ENCODE data around the gene ECM2.
A peak's percentile ranks its signal among the peaks of the same experiment; 100 is the strongest.

The ECM2 gene

GRCh38 chr9:92513349-92513748 is 22.4 kb downstream of the ECM2 start:
- peak overlapping the region in 1 of 2 donors; percentile 1 for H3K4me3 ChIP-seq (ENCODE audit: low read length in 2 of 2)
- no peaks in the 10 kb centered on the region for H3K9me3 ChIP-seq (ENCODE audit: control insufficient read depth in 2 of 2, low read length in 2 of 2)
- H3K27ac ChIP-seq (ENCODE audit: low read length) = no peak overlapping the region
- H3K4me1 ChIP-seq (ENCODE audit: control insufficient read depth, insufficient read depth, low read length) = peaks cover 9% of the 10 kb centered on the region
- no peaks in the 10 kb centered on the region for H3K27me3 ChIP-seq (ENCODE audit: control insufficient read depth in 1 of 2, insufficient read depth in 2 of 2, low read length in 2 of 2)
- H3K9ac ChIP-seq (ENCODE audit: low read length in 2 of 2) = no peak overlapping the region
- peaks cover 0 to 3% of the 10 kb centered on the region in 2 donors for H3K36me3 ChIP-seq (ENCODE audit: control insufficient read depth in 2 of 2, insufficient read depth in 2 of 2, low read length in 2 of 2)

GRCh38 chr9:92512622-92513021 is 23.2 kb downstream of the ECM2 start:
- Histone ChIP-seq H3K36me3 (ENCODE audit: control insufficient read depth in 2 of 2, insufficient read depth in 2 of 2, low read length in 2 of 2) (peaks cover 0 to 3% of the 10 kb centered on the region in 2 donors), H3K4me1 (ENCODE audit: control insufficient read depth, insufficient read depth, low read length) (peaks cover 16% of the 10 kb centered on the region)

GRCh38 chr9:92510747-92511146 is 25.0 kb downstream of the ECM2 start:
- Histone ChIP-seq H3K27ac (ENCODE audit: low read length) (no peak overlapping the region), H3K4me1 (ENCODE audit: control insufficient read depth, insufficient read depth, low read length) (peaks cover 32% of the 10 kb centered on the region), H3K9ac (ENCODE audit: low read length in 2 of 2) (no peak overlapping the region), H3K36me3 (ENCODE audit: control insufficient read depth in 2 of 2, insufficient read depth in 2 of 2, low read length in 2 of 2) (no peaks in the 10 kb centered on the region), H3K27me3 (ENCODE audit: control insufficient read depth in 1 of 2, insufficient read depth in 2 of 2, low read length in 2 of 2) (no peaks in the 10 kb centered on the region), H3K4me3 (ENCODE audit: low read length in 2 of 2) (no peak overlapping the region), H3K9me3 (ENCODE audit: control insufficient read depth in 2 of 2, low read length in 2 of 2) (no peaks in the 10 kb centered on the region)

More at GRCh38 chr9:92512622-92513021, 23.2 kb downstream of the ECM2 start:
- Histone ChIP-seq H3K9me3 (ENCODE audit: control insufficient read depth in 2 of 2, low read length in 2 of 2) (no peaks in the 10 kb centered on the region), H3K4me3 (ENCODE audit: low read length in 2 of 2) (no peak overlapping the region), H3K27ac (ENCODE audit: low read length) (no peak overlapping the region), H3K9ac (ENCODE audit: low read length in 2 of 2) (no peak overlapping the region), H3K27me3 (ENCODE audit: control insufficient read depth in 1 of 2, insufficient read depth in 2 of 2, low read length in 2 of 2) (no peaks in the 10 kb centered on the region)

- Histone ChIP-seq H3K9ac (ENCODE audit: low read length in 2 of 2) (no peak overlapping the region), H3K36me3 (ENCODE audit: control insufficient read depth in 2 of 2, insufficient read depth in 2 of 2, low read length in 2 of 2) (no peaks in the 10 kb centered on the region), H3K9me3 (ENCODE audit: control insufficient read depth in 2 of 2, low read length in 2 of 2) (no peaks in the 10 kb centered on the region), H3K27ac (ENCODE audit: low read length) (no peak overlapping the region), H3K27me3 (ENCODE audit: control insufficient read depth in 1 of 2, insufficient read depth in 2 of 2, low read length in 2 of 2) (no peaks in the 10 kb centered on the region), H3K4me1 (ENCODE audit: control insufficient read depth, insufficient read depth, low read length) (peaks cover 45% of the 10 kb centered on the region), H3K4me3 (ENCODE audit: low read length in 2 of 2) (no peak overlapping the region)
These were observed 26.7 kb downstream of the ECM2 start for GRCh38 chr9:92509050-92509449.

DNA sequence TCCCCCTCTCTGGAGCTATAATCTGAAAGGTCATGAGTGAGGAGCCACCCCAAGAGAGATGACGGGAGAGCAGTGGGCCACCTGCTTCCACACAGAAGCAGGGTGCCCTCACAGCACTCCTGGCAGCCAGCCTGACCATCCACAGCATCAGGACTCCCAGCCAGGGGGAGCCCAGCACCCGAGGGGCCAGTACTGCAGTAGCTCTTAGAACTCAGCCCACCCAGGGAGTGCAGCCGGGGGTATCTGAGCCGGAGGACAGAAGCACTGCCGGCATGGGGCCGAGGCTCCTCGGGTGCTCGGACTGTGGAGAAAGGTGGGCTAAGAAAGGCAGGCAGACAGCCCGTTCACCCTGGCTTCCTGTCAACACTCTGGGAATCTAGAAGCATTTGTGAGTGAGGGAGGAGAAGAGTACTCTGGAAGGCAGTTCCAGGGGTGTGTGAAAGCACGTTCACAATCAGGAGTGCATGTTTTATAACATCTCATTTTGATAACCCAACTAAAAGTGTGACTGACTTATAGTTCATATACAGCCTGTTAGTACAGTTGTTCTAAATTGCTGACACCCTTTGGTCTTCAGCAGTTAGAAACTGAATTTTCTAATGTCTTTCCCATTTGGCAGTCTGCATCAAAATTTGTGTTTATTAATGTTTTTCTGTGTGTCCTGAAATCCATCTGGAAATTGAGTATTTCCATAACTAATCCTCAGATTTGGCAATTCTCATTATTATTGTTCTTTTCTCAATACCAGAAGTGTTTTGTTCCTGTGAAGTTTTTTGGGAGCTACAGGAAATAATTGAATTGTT is 27.6 kb downstream of the ECM2 start:
- H3K4me1 ChIP-seq (ENCODE audit: control insufficient read depth, insufficient read depth, low read length) = peaks cover 46% of the 10 kb centered on the region
- peak overlapping the region; percentile 31 for H3K4me3 ChIP-seq (ENCODE audit: low read length in 2 of 2)
- no peaks in the 10 kb centered on the region for H3K9me3 ChIP-seq (ENCODE audit: control insufficient read depth in 2 of 2, low read length in 2 of 2)
- H3K27ac ChIP-seq (ENCODE audit: low read length) = peak overlapping the region; percentile 77
- no peaks in the 10 kb centered on the region for H3K27me3 ChIP-seq (ENCODE audit: control insufficient read depth in 1 of 2, insufficient read depth in 2 of 2, low read length in 2 of 2)
- no peaks in the 10 kb centered on the region for H3K36me3 ChIP-seq (ENCODE audit: control insufficient read depth in 2 of 2, insufficient read depth in 2 of 2, low read length in 2 of 2)
- H3K9ac ChIP-seq (ENCODE audit: low read length in 2 of 2) = peak overlapping the region in 1 of 2 donors; percentile 54

DNA sequence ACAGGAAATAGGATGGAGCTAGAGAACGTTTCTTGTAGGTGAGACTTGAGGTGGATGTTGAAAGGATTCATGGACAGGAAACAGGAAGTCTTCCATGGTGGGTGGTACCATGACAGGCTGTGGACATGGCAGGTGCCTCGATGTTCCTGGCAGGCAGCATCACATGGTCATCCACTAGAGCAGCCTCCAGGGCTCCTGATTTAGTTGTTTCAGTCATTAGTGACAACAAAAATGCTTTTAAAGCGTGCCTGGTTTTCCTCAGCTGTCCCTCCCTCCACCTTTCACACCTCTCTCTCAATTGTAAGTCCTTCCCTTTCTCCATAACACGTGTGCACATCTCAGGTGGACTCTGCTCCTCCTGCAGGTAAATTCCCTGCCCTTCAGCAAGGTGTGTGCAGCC is 28.3 kb downstream of the ECM2 start:
- Histone ChIP-seq H3K9me3 (ENCODE audit: control insufficient read depth in 2 of 2, low read length in 2 of 2) (no peaks in the 10 kb centered on the region), H3K36me3 (ENCODE audit: control insufficient read depth in 2 of 2, insufficient read depth in 2 of 2, low read length in 2 of 2) (no peaks in the 10 kb centered on the region), H3K27me3 (ENCODE audit: control insufficient read depth in 1 of 2, insufficient read depth in 2 of 2, low read length in 2 of 2) (no peaks in the 10 kb centered on the region), H3K4me3 (ENCODE audit: low read length in 2 of 2) (peak overlapping the region; percentile 31), H3K27ac (ENCODE audit: low read length) (peak overlapping the region; percentile 77), H3K4me1 (ENCODE audit: control insufficient read depth, insufficient read depth, low read length) (peaks cover 40% of the 10 kb centered on the region), H3K9ac (ENCODE audit: low read length in 2 of 2) (peak overlapping the region in 1 of 2 donors; percentile 54)

DNA sequence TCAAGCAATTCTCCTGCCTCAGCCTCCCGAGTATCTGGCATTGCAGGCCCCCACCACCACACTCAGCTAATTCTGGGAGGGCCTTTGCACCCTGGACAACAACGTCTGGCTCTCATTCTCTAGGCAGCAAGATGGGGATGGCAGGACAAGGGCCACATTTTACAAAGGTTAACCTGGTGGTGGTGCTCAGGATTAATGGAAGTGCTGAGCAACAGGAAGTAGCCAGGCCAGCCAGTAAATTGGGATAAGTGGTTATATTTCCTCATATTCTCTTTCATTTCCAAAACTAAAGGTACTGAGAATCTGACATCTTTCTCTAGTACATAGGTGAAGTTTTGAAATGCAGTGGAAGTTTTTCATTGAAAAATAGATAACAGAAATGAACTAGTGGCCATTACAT is 28.8 kb downstream of the ECM2 start:
- Histone ChIP-seq H3K4me1 (ENCODE audit: control insufficient read depth, insufficient read depth, low read length) (peaks cover 43% of the 10 kb centered on the region), H3K9ac (ENCODE audit: low read length in 2 of 2) (peak overlapping the region in 1 of 2 donors; percentile 54), H3K4me3 (ENCODE audit: low read length in 2 of 2) (no peak overlapping the region), H3K27ac (ENCODE audit: low read length) (peak overlapping the region; percentile 77), H3K27me3 (ENCODE audit: control insufficient read depth in 1 of 2, insufficient read depth in 2 of 2, low read length in 2 of 2) (no peaks in the 10 kb centered on the region), H3K9me3 (ENCODE audit: control insufficient read depth in 2 of 2, low read length in 2 of 2) (no peaks in the 10 kb centered on the region), H3K36me3 (ENCODE audit: control insufficient read depth in 2 of 2, insufficient read depth in 2 of 2, low read length in 2 of 2) (no peaks in the 10 kb centered on the region)

DNA sequence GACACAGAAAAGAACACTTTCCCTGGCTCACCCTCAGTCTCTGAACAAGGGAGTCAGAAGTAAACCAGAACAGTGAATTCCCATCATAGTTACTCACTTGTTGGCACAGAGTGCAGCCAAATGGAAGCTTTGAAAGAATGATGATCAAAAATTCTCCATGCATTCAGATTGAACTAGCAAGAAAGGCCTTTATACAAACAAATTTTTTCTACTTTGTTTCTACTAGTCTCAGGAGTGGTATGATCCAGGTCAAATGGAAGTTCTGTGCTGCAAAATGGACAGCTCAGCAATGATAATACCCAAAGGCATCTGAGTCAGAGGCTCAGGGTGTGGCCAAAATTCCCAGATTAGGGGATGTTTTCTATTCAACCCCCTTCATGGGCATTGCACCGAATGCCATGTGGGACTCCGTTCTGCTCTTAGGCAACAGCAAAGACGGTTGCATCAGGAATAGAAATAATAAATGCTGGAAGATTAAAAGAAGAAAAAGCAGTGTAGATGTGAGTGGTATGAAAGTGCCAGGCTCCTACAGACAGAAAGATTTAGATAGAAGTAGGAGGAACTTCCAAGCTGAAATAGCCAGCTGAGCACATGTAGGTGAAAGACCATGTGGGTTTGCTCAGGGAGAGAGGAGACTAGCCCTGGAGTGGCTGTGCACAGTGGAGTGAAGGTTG is 29.5 kb downstream of the ECM2 start:
- no peaks in the 10 kb centered on the region for H3K9me3 ChIP-seq (ENCODE audit: control insufficient read depth in 2 of 2, low read length in 2 of 2)
- no peaks in the 10 kb centered on the region for H3K27me3 ChIP-seq (ENCODE audit: control insufficient read depth in 1 of 2, insufficient read depth in 2 of 2, low read length in 2 of 2)
- H3K36me3 ChIP-seq (ENCODE audit: control insufficient read depth in 2 of 2, insufficient read depth in 2 of 2, low read length in 2 of 2) = no peaks in the 10 kb centered on the region
- peak overlapping the region in 1 of 2 donors; percentile 41 for H3K4me3 ChIP-seq (ENCODE audit: low read length in 2 of 2)
- peak overlapping the region in 1 of 2 donors; percentile 55 for H3K9ac ChIP-seq (ENCODE audit: low read length in 2 of 2)
- peak overlapping the region; percentile 77 for H3K27ac ChIP-seq (ENCODE audit: low read length)
- peaks cover 50% of the 10 kb centered on the region for H3K4me1 ChIP-seq (ENCODE audit: control insufficient read depth, insufficient read depth, low read length)

GRCh38 chr9:92504881-92505280 is 30.9 kb downstream of the ECM2 start:
- Histone ChIP-seq H3K27ac (ENCODE audit: low read length) (peak overlapping the region; percentile 77), H3K9me3 (ENCODE audit: control insufficient read depth in 2 of 2, low read length in 2 of 2) (no peaks in the 10 kb centered on the region), H3K4me3 (ENCODE audit: low read length in 2 of 2) (no peak overlapping the region), H3K27me3 (ENCODE audit: control insufficient read depth in 1 of 2, insufficient read depth in 2 of 2, low read length in 2 of 2) (no peaks in the 10 kb centered on the region), H3K4me1 (ENCODE audit: control insufficient read depth, insufficient read depth, low read length) (peaks cover 56% of the 10 kb centered on the region), H3K9ac (ENCODE audit: low read length in 2 of 2) (no peak overlapping the region), H3K36me3 (ENCODE audit: control insufficient read depth in 2 of 2, insufficient read depth in 2 of 2, low read length in 2 of 2) (no peaks in the 10 kb centered on the region)

DNA sequence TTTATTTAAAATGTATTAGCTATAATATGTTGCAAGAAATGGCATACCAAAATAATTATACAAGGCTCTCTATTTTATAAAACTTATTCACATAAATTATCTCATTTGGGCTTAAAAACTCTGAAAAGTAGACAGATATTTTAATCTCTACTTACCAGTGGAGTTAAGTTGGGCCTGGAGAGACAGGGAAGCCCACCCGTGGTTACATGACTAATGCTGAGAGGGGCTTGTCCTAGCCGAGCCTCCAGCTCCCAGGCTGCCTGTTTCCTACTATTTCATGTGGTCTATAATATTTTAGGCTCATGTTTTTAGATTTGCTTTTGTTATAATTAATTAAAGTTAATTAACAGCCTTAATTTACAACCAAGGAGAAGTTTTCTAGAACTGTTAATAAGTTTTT is 32.6 kb downstream of the ECM2 start:
- H3K9ac ChIP-seq (ENCODE audit: low read length in 2 of 2) = no peak overlapping the region
- no peak overlapping the region for H3K27ac ChIP-seq (ENCODE audit: low read length)
- H3K27me3 ChIP-seq (ENCODE audit: control insufficient read depth in 1 of 2, insufficient read depth in 2 of 2, low read length in 2 of 2) = no peaks in the 10 kb centered on the region
- no peak overlapping the region for H3K4me3 ChIP-seq (ENCODE audit: low read length in 2 of 2)
- no peaks in the 10 kb centered on the region for H3K9me3 ChIP-seq (ENCODE audit: control insufficient read depth in 2 of 2, low read length in 2 of 2)
- no peaks in the 10 kb centered on the region for H3K36me3 ChIP-seq (ENCODE audit: control insufficient read depth in 2 of 2, insufficient read depth in 2 of 2, low read length in 2 of 2)
- H3K4me1 ChIP-seq (ENCODE audit: control insufficient read depth, insufficient read depth, low read length) = peaks cover 55% of the 10 kb centered on the region
